Activated B cell treated with CpG ODN at 0.5 μM for 24 hours (primary cell): ENCODE measurements around the gene ALCAM. TPM values are rescaled to one million over a fixed set of nuclear protein-coding genes. Genes with fewer than 3 reads are reported as not detected.

Experiments
- ATAC-seq: fragments of 200-7000 bp; cut with Tn5 transposase; one replicate; pipeline ENCODE4 v1.10.0; 2021; ENCODE audit warnings: low read depth, mild to moderate bottlenecking, moderate library complexity
- CTCF ChIA-PET: fragments of 350-600 bp; sonication (Branson Sonifier 250); formaldehyde crosslinking; loops from one replicate; lab custom pipeline; 2021; ENCODE audit warnings: antibody characterized with exemption; lab: Charles Lee
- POLR2A ChIA-PET: fragments of 350-600 bp; sonication (Branson Sonifier 250); formaldehyde crosslinking; loops from one replicate; lab custom pipeline; 2021; ENCODE audit warnings: antibody characterized with exemption; lab: Charles Lee
- DNase-seq: peaks from one replicate; pipeline ENCODE4 v3.0.0; 2022
- H3K27ac Mint-ChIP-seq: one replicate; pipeline ENCODE4 v1.8.0; 2020; ENCODE audit warnings: mixed read lengths
- H3K27me3 Mint-ChIP-seq: one replicate; pipeline ENCODE4 v1.8.0; 2021; ENCODE audit warnings: mixed read lengths
- H3K36me3 Mint-ChIP-seq: one replicate; pipeline ENCODE4 v1.8.0; 2021; ENCODE audit warnings: low read depth, mixed read lengths
- H3K4me1 Mint-ChIP-seq: one replicate; pipeline ENCODE4 v1.8.0; 2021; ENCODE audit warnings: mixed read lengths
- H3K4me3 Mint-ChIP-seq: one replicate; pipeline ENCODE4 v1.8.0; 2020; ENCODE audit warnings: mild to moderate bottlenecking, mixed read lengths
- H3K9me3 Mint-ChIP-seq: one replicate; pipeline ENCODE4 v1.8.0; 2020; ENCODE audit warnings: mixed read lengths
- CTCF ChIP-seq: fragments of 200-600 bp; IDR thresholded peaks from one replicate; pipeline ENCODE4 v1.8.0; 2022; ENCODE audit warnings: antibody characterized with exemption, mild to moderate bottlenecking
- intact Hi-C: fragments of 100-400 bp; cut with micrococcal nuclease; formaldehyde crosslinking; loops from one replicate; pipeline ENCODE4 v1.15.1; 2024
- total RNA-seq: library from RNA; stranded (reverse); gene quantifications from 2 replicates; pipeline ENCODE4 v1.2.3, GENCODE V29; 2022

The ALCAM gene
- total RNA-seq, 1 donor from 2014 or later = 28.5 TPM

- intact Hi-C loops = no loop called here
- ATAC-seq (no peak), DNase-seq (no peak)
- H3K4me1 Mint-ChIP-seq = no peaks in the 10 kb centered on the region
- ChIA-PET CTCF (no interaction called here), POLR2A (no interaction called here)
- peaks cover 2% of the 10 kb centered on the region for H3K27me3 Mint-ChIP-seq
- H3K36me3 Mint-ChIP-seq = no peaks in the 10 kb centered on the region
- no peak for TF ChIP-seq CTCF
- no peaks in the 10 kb centered on the region for H3K9me3 Mint-ChIP-seq
- H3K27ac Mint-ChIP-seq = no peak overlapping the region
- H3K4me3 Mint-ChIP-seq = no peak overlapping the region
These were observed 247.8 kb downstream of the ALCAM start for GRCh38 chr3:105614288-105615030.

- no peak for TF ChIP-seq CTCF
- DNase-seq = no peak
- no peaks in the 10 kb centered on the region for H3K9me3 Mint-ChIP-seq
- H3K36me3 Mint-ChIP-seq = no peaks in the 10 kb centered on the region
- ATAC-seq = no peak
- POLR2A ChIA-PET = no interaction called here
- intact Hi-C loops = no loop called here
- no peak overlapping the region for H3K4me3 Mint-ChIP-seq
- peaks cover 2% of the 10 kb centered on the region for H3K27me3 Mint-ChIP-seq
- no peak overlapping the region for H3K27ac Mint-ChIP-seq
- CTCF ChIA-PET = no interaction called here
- H3K4me1 Mint-ChIP-seq = no peaks in the 10 kb centered on the region
These were observed 249.1 kb downstream of the ALCAM start for GRCh38 chr3:105615814-105616213.

- H3K9me3 Mint-ChIP-seq = no peaks in the 10 kb centered on the region
- peaks cover 2% of the 10 kb centered on the region for H3K27me3 Mint-ChIP-seq
- H3K36me3 Mint-ChIP-seq = no peaks in the 10 kb centered on the region
- CTCF ChIA-PET = no interaction called here
- H3K27ac Mint-ChIP-seq = no peak overlapping the region
- no peak overlapping the region for H3K4me3 Mint-ChIP-seq
- TF ChIP-seq CTCF = no peak
- POLR2A ChIA-PET = no interaction called here
- ATAC-seq (no peak), DNase-seq (no peak)
- no peaks in the 10 kb centered on the region for H3K4me1 Mint-ChIP-seq
- intact Hi-C loops = no loop called here
These were observed 249.8 kb downstream of the ALCAM start for GRCh38 chr3:105616374-105617121.

- no peak for TF ChIP-seq CTCF
- CTCF ChIA-PET = no interaction called here
- Mint-ChIP-seq H3K9me3 (no peaks in the 10 kb centered on the region), H3K27ac (no peak overlapping the region), H3K27me3 (peaks cover 2% of the 10 kb centered on the region), H3K4me3 (no peak overlapping the region), H3K4me1 (no peaks in the 10 kb centered on the region), H3K36me3 (no peaks in the 10 kb centered on the region)
- DNase-seq (no peak), ATAC-seq (no peak)
- intact Hi-C loops = no loop called here
- POLR2A ChIA-PET = no interaction called here
These were observed 251.8 kb downstream of the ALCAM start for GRCh38 chr3:105618556-105618955.

GRCh38 chr3:105619651-105620050 is 252.9 kb downstream of the ALCAM start:
- CTCF ChIA-PET = interaction anchor here (0.7 kb wide), 1 partner anchor 164 kb away, joined by 3 read pairs; no protein-coding TSS in a partner anchor
- Mint-ChIP-seq H3K4me3 (no peak overlapping the region), H3K36me3 (no peaks in the 10 kb centered on the region), H3K4me1 (no peaks in the 10 kb centered on the region), H3K9me3 (no peaks in the 10 kb centered on the region), H3K27ac (no peak overlapping the region), H3K27me3 (peaks cover 2% of the 10 kb centered on the region)
- POLR2A ChIA-PET = no interaction called here
- intact Hi-C loops = no loop called here
- TF ChIP-seq CTCF = no peak
- ATAC-seq (no peak), DNase-seq (no peak)
